Measurements from ENCODE around the gene TOX2.

- TF ChIP-seq CTCF (IDR thresholded peaks at IDR 0.05), result no peak
- TF ChIP-seq POLR2A (IDR thresholded peaks at IDR 0.05), result no peak
Observed at GRCh38 chr20:43976547-43976946, 61.9 kb downstream of the TOX2 start.
